ENCODE results near the gene RMI1. TPM values are rescaled to one million over a fixed set of nuclear protein-coding genes. Genes with fewer than 3 reads are reported as not detected.

RMI1 gene
- total RNA-seq, 1 donor from 2014 or later: 3.1 TPM

- Histone ChIP-seq H3K27me3 (ENCODE audit: control insufficient read depth in 3 of 3, insufficient read depth in 3 of 3, low read length in 3 of 3) (no peaks in the 10 kb centered on the region), H3K27ac (ENCODE audit: low read depth, low read length) (no peak overlapping the region), H3K4me1 (ENCODE audit: control insufficient read depth in 3 of 3, insufficient read depth in 3 of 3, low read length in 3 of 3) (no peaks in the 10 kb centered on the region), H3K9ac (ENCODE audit: low read depth in 1 of 3, low read length in 3 of 3) (no peak overlapping the region), H3K4me3 (ENCODE audit: low read length in 3 of 3) (no peak overlapping the region), H3K36me3 (ENCODE audit: control insufficient read depth in 3 of 3, insufficient read depth in 3 of 3, low read length in 3 of 3) (peaks cover 0 to 3% (median 0%) of the 10 kb centered on the region in 3 donors), H3K9me3 (ENCODE audit: control insufficient read depth in 3 of 3, low read length in 3 of 3) (no peaks in the 10 kb centered on the region)
Measured at GRCh38 chr9:83992901-83993300, 12.3 kb downstream of the RMI1 start.

- Histone ChIP-seq H3K4me1 (ENCODE audit: control insufficient read depth in 3 of 3, insufficient read depth in 3 of 3, low read length in 3 of 3) (no peaks in the 10 kb centered on the region), H3K27ac (ENCODE audit: low read depth, low read length) (no peak overlapping the region), H3K36me3 (ENCODE audit: control insufficient read depth in 3 of 3, insufficient read depth in 3 of 3, low read length in 3 of 3) (peaks cover 0 to 6% (median 0%) of the 10 kb centered on the region in 3 donors), H3K9me3 (ENCODE audit: control insufficient read depth in 3 of 3, low read length in 3 of 3) (no peaks in the 10 kb centered on the region), H3K27me3 (ENCODE audit: control insufficient read depth in 3 of 3, insufficient read depth in 3 of 3, low read length in 3 of 3) (no peaks in the 10 kb centered on the region), H3K4me3 (ENCODE audit: low read length in 3 of 3) (no peak overlapping the region), H3K9ac (ENCODE audit: low read depth in 1 of 3, low read length in 3 of 3) (no peak overlapping the region)
Measured at GRCh38 chr9:83996126-83996525, 15.5 kb downstream of the RMI1 start.

- H3K9me3 ChIP-seq (ENCODE audit: control insufficient read depth in 3 of 3, low read length in 3 of 3): no peaks in the 10 kb centered on the region
- no peak overlapping the region for H3K9ac ChIP-seq (ENCODE audit: low read depth in 1 of 3, low read length in 3 of 3)
- no peaks in the 10 kb centered on the region for H3K4me1 ChIP-seq (ENCODE audit: control insufficient read depth in 3 of 3, insufficient read depth in 3 of 3, low read length in 3 of 3)
- H3K4me3 ChIP-seq (ENCODE audit: low read length in 3 of 3): no peak overlapping the region
- no peaks in the 10 kb centered on the region for H3K27me3 ChIP-seq (ENCODE audit: control insufficient read depth in 3 of 3, insufficient read depth in 3 of 3, low read length in 3 of 3)
- H3K36me3 ChIP-seq (ENCODE audit: control insufficient read depth in 3 of 3, insufficient read depth in 3 of 3, low read length in 3 of 3): peaks cover 0 to 6% (median 5%) of the 10 kb centered on the region in 3 donors
- H3K27ac ChIP-seq (ENCODE audit: low read depth, low read length): no peak overlapping the region
Measured at GRCh38 chr9:83999141-83999918, 18.7 kb downstream of the RMI1 start.

- Histone ChIP-seq H3K9me3 (ENCODE audit: control insufficient read depth in 3 of 3, low read length in 3 of 3) (no peaks in the 10 kb centered on the region), H3K27ac (ENCODE audit: low read depth, low read length) (no peak overlapping the region), H3K9ac (ENCODE audit: low read depth in 1 of 3, low read length in 3 of 3) (no peak overlapping the region), H3K4me3 (ENCODE audit: low read length in 3 of 3) (no peak overlapping the region), H3K36me3 (ENCODE audit: control insufficient read depth in 3 of 3, insufficient read depth in 3 of 3, low read length in 3 of 3) (peaks cover 0 to 6% (median 5%) of the 10 kb centered on the region in 3 donors), H3K27me3 (ENCODE audit: control insufficient read depth in 3 of 3, insufficient read depth in 3 of 3, low read length in 3 of 3) (no peaks in the 10 kb centered on the region), H3K4me1 (ENCODE audit: control insufficient read depth in 3 of 3, insufficient read depth in 3 of 3, low read length in 3 of 3) (no peaks in the 10 kb centered on the region)
Measured at GRCh38 chr9:84000186-84000585, 19.6 kb downstream of the RMI1 start.

GRCh38 chr9:84001621-84002020, 21.0 kb downstream of the RMI1 start:
- H3K36me3 ChIP-seq (ENCODE audit: control insufficient read depth in 3 of 3, insufficient read depth in 3 of 3, low read length in 3 of 3): peaks cover 0 to 6% (median 5%) of the 10 kb centered on the region in 3 donors
- H3K27ac ChIP-seq (ENCODE audit: low read depth, low read length): no peak overlapping the region
- H3K9ac ChIP-seq (ENCODE audit: low read depth in 1 of 3, low read length in 3 of 3): no peak overlapping the region
- no peaks in the 10 kb centered on the region for H3K27me3 ChIP-seq (ENCODE audit: control insufficient read depth in 3 of 3, insufficient read depth in 3 of 3, low read length in 3 of 3)
- no peak overlapping the region for H3K4me3 ChIP-seq (ENCODE audit: low read length in 3 of 3)
- H3K4me1 ChIP-seq (ENCODE audit: control insufficient read depth in 3 of 3, insufficient read depth in 3 of 3, low read length in 3 of 3): no peaks in the 10 kb centered on the region
- no peaks in the 10 kb centered on the region for H3K9me3 ChIP-seq (ENCODE audit: control insufficient read depth in 3 of 3, low read length in 3 of 3)

GRCh38 chr9:84002344-84002743, 21.7 kb downstream of the RMI1 start:
- no peaks in the 10 kb centered on the region for H3K27me3 ChIP-seq (ENCODE audit: control insufficient read depth in 3 of 3, insufficient read depth in 3 of 3, low read length in 3 of 3)
- H3K4me3 ChIP-seq (ENCODE audit: low read length in 3 of 3): no peak overlapping the region
- H3K4me1 ChIP-seq (ENCODE audit: control insufficient read depth in 3 of 3, insufficient read depth in 3 of 3, low read length in 3 of 3): no peaks in the 10 kb centered on the region
- H3K9me3 ChIP-seq (ENCODE audit: control insufficient read depth in 3 of 3, low read length in 3 of 3): no peaks in the 10 kb centered on the region
- no peak overlapping the region for H3K27ac ChIP-seq (ENCODE audit: low read depth, low read length)
- H3K9ac ChIP-seq (ENCODE audit: low read depth in 1 of 3, low read length in 3 of 3): no peak overlapping the region
- peaks cover 0 to 6% (median 5%) of the 10 kb centered on the region in 3 donors for H3K36me3 ChIP-seq (ENCODE audit: control insufficient read depth in 3 of 3, insufficient read depth in 3 of 3, low read length in 3 of 3)

GRCh38 chr9:84003246-84003645, 22.6 kb downstream of the RMI1 start:
- no peaks in the 10 kb centered on the region for H3K4me1 ChIP-seq (ENCODE audit: control insufficient read depth in 3 of 3, insufficient read depth in 3 of 3, low read length in 3 of 3)
- H3K4me3 ChIP-seq (ENCODE audit: low read length in 3 of 3): no peak overlapping the region
- no peaks in the 10 kb centered on the region for H3K27me3 ChIP-seq (ENCODE audit: control insufficient read depth in 3 of 3, insufficient read depth in 3 of 3, low read length in 3 of 3)
- no peak overlapping the region for H3K27ac ChIP-seq (ENCODE audit: low read depth, low read length)
- H3K9ac ChIP-seq (ENCODE audit: low read depth in 1 of 3, low read length in 3 of 3): no peak overlapping the region
- H3K9me3 ChIP-seq (ENCODE audit: control insufficient read depth in 3 of 3, low read length in 3 of 3): no peaks in the 10 kb centered on the region
- H3K36me3 ChIP-seq (ENCODE audit: control insufficient read depth in 3 of 3, insufficient read depth in 3 of 3, low read length in 3 of 3): peaks cover 0 to 6% (median 5%) of the 10 kb centered on the region in 3 donors

GRCh38 chr9:84007662-84008061, 27.1 kb downstream of the RMI1 start:
- Histone ChIP-seq H3K36me3 (ENCODE audit: control insufficient read depth in 3 of 3, insufficient read depth in 3 of 3, low read length in 3 of 3) (no peaks in the 10 kb centered on the region), H3K9ac (ENCODE audit: low read depth in 1 of 3, low read length in 3 of 3) (no peak overlapping the region), H3K9me3 (ENCODE audit: control insufficient read depth in 3 of 3, low read length in 3 of 3) (no peaks in the 10 kb centered on the region), H3K27me3 (ENCODE audit: control insufficient read depth in 3 of 3, insufficient read depth in 3 of 3, low read length in 3 of 3) (no peaks in the 10 kb centered on the region), H3K27ac (ENCODE audit: low read depth, low read length) (no peak overlapping the region), H3K4me1 (ENCODE audit: control insufficient read depth in 3 of 3, insufficient read depth in 3 of 3, low read length in 3 of 3) (no peaks in the 10 kb centered on the region), H3K4me3 (ENCODE audit: low read length in 3 of 3) (no peak overlapping the region)

GRCh38 chr9:84024041-84024575, 43.5 kb downstream of the RMI1 start:
- H3K27me3 ChIP-seq (ENCODE audit: control insufficient read depth in 3 of 3, insufficient read depth in 3 of 3, low read length in 3 of 3): no peaks in the 10 kb centered on the region
- H3K27ac ChIP-seq (ENCODE audit: low read depth, low read length): no peak overlapping the region
- H3K4me1 ChIP-seq (ENCODE audit: control insufficient read depth in 3 of 3, insufficient read depth in 3 of 3, low read length in 3 of 3): no peaks in the 10 kb centered on the region
- H3K4me3 ChIP-seq (ENCODE audit: low read length in 3 of 3): no peak overlapping the region
- H3K36me3 ChIP-seq (ENCODE audit: control insufficient read depth in 3 of 3, insufficient read depth in 3 of 3, low read length in 3 of 3): no peaks in the 10 kb centered on the region
- H3K9ac ChIP-seq (ENCODE audit: low read depth in 1 of 3, low read length in 3 of 3): no peak overlapping the region
- no peaks in the 10 kb centered on the region for H3K9me3 ChIP-seq (ENCODE audit: control insufficient read depth in 3 of 3, low read length in 3 of 3)

- H3K9me3 ChIP-seq (ENCODE audit: control insufficient read depth in 3 of 3, low read length in 3 of 3): no peaks in the 10 kb centered on the region
- no peak overlapping the region for H3K4me3 ChIP-seq (ENCODE audit: low read length in 3 of 3)
- no peaks in the 10 kb centered on the region for H3K27me3 ChIP-seq (ENCODE audit: control insufficient read depth in 3 of 3, insufficient read depth in 3 of 3, low read length in 3 of 3)
- H3K27ac ChIP-seq (ENCODE audit: low read depth, low read length): no peak overlapping the region
- no peaks in the 10 kb centered on the region for H3K4me1 ChIP-seq (ENCODE audit: control insufficient read depth in 3 of 3, insufficient read depth in 3 of 3, low read length in 3 of 3)
- no peaks in the 10 kb centered on the region for H3K36me3 ChIP-seq (ENCODE audit: control insufficient read depth in 3 of 3, insufficient read depth in 3 of 3, low read length in 3 of 3)
- no peak overlapping the region for H3K9ac ChIP-seq (ENCODE audit: low read depth in 1 of 3, low read length in 3 of 3)
Measured at GRCh38 chr9:84027201-84027600, 46.6 kb downstream of the RMI1 start.
